CD4-positive, alpha-beta T cell treated with Interleukin-4 for 1 hour (primary cell): ENCODE data around the gene AS3MT.

Experiments used
- DNase-seq, 2 donors: peaks; one replicate each; pipeline ENCODE4 v3.0.0-alpha.2; 2020 to 2022

Gene AS3MT

DNA sequence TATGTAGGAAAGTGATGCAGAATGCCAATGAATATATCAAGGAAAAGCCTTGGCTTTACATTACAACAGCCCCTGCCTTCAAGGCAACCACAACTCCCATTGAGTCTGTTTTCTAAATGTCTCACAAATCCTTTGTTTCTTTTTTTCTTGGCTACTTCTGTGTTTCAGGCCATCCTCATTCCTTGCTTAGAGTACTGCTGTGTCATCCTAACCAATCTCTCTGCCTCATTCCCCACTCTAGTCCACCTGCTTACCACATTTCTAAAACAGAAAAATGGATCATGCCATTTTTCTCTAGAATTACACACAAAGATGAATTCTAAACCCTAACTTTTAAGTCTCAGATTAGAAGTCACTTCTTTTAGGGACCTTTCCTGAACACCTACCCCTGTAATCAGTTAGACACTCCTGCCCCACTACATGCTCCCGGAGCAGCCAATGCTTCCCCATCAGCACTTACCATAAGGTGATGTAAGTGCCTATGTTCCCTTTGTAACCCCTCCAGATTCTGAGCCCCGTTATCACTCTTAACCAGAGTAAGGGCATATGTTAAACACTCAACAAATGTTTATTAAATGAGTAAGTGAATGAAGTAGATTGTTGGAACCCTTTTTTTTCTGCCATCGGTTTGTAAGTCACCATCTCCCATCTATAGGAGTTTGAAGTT is 12.4 kb upstream of the AS3MT start:
- DNase-seq: no peak

DNA sequence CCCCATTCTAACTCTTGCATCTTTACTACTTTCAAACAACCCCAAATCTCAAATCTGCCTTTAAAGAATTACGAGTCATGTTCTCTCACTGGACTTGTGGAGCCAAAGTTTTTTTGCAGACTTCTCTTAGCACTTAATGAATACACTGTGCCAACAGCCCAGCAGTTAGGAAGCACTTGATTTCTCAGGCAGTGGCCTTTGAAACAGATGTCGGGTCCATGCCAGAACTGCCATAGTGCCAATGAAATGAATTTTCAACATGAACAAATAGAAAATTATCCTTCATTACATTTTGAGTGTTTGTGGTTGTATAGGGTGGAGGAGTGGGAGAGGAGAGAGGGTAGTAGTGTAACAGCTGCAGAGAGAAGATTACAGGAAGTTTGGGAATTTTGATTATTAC is 9.4 kb upstream of the AS3MT start:
- no peak for DNase-seq

GRCh38 chr10:102863660-102864059 is 5.6 kb upstream of the AS3MT start:
- no peak for DNase-seq

DNA sequence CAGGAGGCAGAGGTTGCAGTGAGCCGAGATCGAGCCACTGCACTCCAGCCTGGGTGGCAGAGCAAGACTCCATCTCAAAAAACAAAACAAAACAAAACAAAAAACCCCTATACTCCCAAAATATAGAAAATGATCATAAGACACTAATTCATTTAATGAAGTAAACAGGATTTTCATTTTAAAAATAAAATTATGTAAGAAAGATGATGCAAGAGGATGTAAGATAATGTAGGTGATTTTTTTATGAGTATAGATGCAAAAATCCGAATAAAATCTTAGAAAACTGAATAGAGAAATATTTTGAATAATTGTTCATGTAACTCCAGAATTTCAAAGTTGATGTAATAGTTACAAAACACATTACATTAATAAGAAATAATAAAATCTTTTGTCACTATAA is 3.6 kb upstream of the AS3MT start:
- DNase-seq: no peak

DNA sequence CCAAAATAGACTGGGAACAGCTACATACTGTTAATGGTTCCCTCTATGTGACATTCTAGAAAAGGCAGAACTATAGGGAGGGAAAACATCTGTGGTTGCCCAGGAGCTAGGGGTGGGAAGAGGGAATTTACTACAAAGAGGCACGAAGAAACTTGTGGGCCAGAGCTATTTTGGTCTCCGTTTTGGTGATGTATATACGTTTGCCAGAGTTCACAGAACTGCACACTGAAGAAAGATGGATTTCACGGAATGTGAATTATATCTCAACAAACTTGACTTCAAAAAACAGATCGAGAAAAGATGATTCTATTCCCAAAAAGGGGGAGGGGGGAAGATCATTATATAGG is 386 bp upstream of the AS3MT start:
- no peak for DNase-seq

DNA sequence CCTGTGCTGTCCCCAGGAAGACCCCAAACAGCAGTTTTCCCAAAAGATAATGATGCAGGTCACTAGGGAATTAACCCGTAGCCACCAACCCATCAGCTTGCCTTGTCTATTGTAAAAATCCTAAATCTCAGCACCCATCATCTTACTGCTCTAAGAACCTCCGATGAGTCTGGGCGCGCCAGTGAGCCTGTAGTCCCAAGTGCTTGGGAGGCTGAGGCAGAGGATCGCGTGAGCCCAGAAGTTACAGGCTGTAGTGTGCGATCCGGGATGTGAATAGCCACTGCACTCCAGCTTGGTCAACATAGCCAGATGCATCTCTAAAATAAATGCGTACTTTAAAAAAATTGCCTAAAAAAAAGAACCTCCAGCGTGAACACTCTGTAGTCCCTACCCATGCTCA is 951 bp downstream of the AS3MT start:
- DNase-seq: no peak

DNA sequence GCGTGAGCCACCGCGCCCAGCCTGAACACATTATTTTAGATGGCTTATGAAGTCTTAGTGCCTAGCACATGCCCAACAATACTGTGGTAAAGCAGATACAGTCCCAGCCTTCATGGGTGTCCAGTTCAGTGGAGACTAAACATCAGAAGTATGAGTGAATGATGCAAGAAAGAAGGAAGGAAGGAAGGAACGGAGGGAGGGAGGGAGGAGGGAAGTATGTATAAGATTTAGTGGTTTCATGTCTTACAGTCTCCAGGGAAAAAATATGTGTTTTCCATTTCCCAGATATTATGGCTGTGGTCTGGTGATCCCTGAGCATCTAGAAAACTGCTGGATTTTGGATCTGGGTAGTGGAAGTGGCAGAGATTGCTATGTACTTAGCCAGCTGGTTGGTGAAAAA is 2.9 kb downstream of the AS3MT start:
- DNase-seq: no peak

DNA sequence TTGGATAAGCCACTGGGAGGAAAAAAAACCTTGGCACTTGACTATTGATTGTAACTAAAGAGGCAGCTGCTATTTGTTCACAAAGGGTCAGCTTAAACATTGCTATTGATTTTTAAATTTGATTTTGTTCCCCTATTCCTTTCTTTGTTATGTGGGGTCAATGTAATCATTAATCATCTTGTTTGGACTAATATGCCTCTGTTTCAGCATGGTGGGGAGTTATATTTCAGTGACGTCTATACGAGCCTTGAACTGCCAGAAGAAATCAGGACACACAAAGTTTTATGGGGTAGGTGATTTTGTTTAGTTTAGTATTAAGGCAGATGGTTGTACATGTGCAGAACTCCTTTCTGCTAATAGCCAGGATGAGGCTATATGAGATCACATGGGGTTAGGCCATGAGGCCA is 7.5 kb downstream of the AS3MT start:
- DNase-seq: no peak

DNA sequence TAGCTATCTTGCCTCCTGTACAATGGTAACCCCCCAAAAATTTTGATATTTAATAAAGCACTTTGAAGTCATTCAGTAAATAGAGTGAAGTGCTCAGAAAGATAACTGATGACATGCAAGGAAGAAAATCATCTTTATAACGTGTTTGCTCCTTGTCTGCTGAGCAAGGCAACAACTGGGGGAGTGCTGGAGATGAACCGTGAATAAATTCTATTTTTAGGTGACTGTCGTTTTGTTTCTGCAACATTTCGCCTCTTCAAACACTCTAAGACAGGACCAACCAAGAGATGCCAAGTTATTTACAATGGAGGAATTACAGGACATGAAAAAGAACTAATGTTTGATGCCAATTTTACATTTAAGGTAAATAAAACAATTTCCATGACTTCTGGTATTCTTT is 9.4 kb downstream of the AS3MT start:
- no peak for DNase-seq

DNA sequence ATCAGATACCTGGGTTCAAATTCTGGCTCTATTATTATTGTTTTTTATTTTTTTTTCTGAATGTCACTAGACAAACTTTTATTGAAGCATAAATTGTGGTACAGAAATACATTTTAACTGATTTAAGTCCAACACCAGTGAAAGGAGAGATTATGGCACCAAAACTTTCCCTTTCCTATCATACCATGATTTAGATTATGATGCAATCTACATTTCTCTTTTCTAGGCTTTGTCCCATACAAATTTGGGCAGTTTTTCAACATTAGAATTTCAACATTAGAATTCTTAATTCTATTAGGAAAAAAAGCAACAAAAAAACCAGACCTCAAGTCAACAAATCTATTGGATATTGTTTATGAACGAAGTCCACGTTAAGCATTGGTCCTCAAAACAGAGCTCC is 11.0 kb downstream of the AS3MT start:
- no peak for DNase-seq

DNA sequence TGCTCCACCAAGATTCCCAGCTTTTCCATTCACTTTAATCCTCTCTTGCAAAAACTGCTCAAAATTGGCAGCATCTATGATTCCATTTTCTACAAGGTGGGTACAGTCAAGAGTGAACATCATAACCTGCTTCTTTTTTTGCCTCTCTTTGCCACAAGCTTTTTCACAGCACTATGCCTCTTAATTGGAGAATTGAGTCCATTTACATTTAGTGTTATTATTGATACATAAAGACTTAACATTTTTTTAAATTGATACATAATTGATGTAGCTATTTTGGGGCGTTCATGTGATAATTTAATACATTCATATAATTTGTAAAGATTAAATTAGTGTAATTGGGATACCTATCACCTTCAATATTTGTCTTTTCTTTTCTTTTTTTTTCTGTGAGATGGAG is 18.8 kb downstream of the AS3MT start:
- DNase-seq: no peak

DNA sequence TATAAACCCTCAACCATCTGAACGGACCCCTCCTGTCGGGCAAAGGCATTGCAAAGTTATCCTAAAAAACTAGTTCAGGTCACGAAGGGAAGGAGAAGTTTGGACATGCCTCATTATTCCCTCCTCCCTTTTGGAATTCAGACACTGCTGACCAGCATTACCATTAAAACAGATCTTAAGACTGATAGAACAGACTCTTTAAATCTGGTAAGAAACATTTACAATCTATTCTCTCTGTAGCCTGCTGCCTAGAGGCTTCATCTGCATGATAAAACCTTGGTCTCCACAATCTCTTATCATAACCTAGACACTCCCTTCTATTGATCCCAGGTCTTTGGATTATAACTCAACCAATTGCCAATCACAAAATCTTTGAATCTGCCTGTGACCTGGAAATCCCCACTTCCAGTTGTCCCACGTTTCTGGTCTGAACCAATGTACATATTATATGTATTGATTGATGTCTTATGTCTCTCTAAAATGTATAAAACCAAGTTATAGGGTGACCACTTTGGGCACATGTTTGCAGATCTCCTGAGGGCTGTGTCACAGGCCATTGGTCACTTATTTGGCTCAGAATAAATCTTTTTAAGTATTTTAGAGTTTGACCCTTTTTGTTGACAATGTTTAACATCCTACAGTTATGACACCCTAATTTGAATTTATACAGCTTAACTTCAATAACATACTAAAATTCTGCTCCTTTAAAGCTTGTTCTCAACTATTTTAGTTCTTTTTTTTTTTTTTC is 25.4 kb downstream of the AS3MT start:
- DNase-seq: no peak

GRCh38 chr10:102900006-102900405 is 30.7 kb downstream of the AS3MT start:
- DNase-seq: no peak

GRCh38 chr10:102904346-102904745 is 35.1 kb downstream of the AS3MT start:
- no peak for DNase-seq

DNA sequence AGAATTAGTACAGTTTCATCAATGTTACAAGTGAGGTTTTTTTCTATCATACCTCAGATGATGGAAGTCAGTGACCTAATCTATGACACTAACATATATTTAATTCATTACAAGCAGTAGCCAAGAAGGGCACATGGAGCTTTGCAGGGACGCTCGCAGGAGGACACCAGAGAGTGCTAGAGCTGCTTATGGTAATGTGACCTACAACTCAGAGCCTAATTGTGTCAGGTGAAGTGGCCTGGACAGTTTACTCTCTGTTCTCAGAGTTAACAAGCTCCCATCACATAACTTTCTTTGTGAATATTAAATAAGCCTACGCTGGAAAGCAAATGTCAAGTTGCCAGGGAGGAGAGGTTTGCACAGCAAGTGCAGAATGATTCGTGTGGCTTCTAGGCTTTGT is 37.2 kb downstream of the AS3MT start:
- DNase-seq: no peak

- no peak for DNase-seq
These were observed 45.5 kb downstream of the AS3MT start for GRCh38 chr10:102914781-102915180.

DNA sequence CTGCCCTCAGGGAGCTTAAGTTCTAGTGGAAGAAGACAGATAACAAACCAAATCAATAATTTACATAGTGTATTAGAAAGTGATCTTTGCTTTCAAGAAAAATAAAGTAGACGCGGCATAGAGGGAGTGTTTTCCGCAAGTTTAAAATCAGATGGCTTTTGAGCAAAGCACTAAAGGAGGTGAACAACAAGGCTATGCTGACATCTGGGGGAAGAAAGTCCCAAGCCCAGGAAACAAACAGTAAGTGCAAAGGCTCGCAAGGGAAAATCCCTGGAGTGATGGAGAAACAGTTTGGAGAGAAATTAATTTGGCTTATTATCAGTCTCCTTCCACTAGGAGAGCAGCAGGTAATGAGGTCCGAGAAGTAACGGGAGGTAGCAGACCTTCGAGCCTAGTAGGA is 46.9 kb downstream of the AS3MT start:
- DNase-seq: no peak

DNA sequence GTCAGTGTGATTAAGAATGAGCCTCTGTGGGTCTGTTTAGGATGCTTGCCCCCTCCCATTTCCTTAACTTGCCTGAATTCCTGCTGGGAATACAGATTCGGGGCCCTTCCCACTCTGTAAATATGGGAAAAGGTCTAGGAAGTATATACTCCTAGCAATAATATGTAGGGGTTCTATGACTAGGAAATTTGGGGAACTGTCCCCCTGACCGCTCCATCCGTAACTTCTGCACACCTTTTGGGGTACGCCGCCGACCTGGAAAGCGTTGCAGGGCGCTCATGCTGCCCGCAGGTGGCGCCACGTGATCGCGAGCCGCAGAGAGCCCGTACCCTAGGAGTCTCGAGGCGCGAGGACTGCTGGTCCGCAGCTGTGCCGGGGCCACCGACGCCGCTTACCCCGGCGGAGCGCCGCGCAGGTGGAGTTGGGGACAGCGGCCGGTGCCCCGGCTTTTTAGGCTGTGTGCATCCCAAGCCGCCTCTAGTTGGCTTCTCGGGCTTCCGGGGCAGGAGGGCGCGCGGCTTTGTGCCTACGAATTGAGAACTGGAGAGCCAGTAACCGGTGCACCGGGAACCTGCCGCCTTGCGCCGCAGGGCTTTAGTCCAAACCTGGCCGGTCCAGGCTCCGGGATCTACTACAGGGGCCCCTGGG is 48.2 kb downstream of the AS3MT start:
- peak; percentile 83 to 84 for DNase-seq

GRCh38 chr10:102917962-102918816 is 48.9 kb downstream of the AS3MT start, which contains the start of gene CNNM2:
Gene CNNM2, plus strand, starts transcription at chr10:102918294. Its CDS starts 187 bp downstream, at chr10:102918481.
- peak; percentile 100 for DNase-seq

DNA sequence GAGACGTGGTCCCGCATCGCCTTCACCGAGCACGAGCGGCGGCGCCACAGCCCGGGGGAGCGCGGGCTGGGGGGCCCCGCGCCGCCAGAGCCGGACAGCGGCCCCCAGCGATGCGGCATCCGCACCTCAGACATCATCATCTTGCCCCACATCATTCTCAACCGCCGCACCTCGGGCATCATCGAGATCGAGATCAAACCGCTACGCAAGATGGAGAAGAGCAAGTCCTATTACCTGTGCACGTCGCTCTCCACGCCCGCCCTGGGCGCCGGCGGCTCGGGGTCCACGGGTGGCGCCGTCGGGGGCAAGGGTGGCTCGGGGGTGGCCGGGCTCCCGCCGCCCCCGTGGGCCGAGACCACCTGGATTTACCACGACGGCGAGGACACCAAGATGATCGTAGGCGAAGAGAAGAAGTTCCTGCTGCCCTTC is 49.6 kb downstream of the AS3MT start:
- DNase-seq: peak in 1 of 2 donors; percentile 20

GRCh38 chr10:102919246-102919959 is 50.1 kb downstream of the AS3MT start:
- no peak for DNase-seq

DNA sequence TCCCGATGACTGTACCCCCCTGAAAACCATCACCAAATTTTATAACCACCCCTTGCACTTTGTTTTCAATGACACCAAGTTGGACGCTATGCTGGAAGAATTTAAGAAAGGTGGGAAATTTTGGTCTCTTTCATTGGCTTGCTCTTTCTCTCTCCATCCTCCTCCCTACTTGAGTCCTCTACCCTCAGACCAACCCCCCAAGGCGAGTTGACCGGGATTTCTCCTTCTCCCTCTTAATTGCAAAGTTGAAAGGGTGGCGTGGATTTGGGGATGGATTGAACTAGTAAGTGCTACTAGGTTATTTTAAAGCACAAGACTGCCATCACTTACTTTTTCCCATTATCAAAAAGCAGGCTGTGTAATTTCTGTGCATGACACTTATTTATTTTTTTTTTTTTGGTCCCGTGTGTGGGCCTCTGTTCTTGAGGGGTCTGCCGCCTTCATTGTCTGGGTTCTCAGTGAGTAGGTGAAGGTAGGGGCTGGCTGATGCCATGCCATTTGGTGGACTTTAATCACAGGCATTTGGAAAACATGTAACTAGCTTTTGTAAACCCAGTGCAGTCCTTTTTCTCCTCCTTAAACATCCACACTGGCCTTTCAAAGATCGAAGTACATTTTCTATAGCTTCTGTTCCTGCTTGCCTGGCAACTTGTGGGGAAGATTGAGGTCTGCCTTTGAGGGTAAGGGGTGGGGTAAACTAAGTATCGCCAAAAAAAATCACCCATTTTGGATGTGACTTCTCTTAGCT is 50.9 kb downstream of the AS3MT start:
- no peak for DNase-seq
